Epidermal melanocyte (primary cell): ENCODE data around the gene SLC17A2.

Source experiments
- DNase-seq: peaks from one replicate; pipeline ENCODE4 v3.0.0; 2011; ENCODE audit warnings: low spot score; ENCODE audit not compliant: insufficient read length

Gene SLC17A2

DNA sequence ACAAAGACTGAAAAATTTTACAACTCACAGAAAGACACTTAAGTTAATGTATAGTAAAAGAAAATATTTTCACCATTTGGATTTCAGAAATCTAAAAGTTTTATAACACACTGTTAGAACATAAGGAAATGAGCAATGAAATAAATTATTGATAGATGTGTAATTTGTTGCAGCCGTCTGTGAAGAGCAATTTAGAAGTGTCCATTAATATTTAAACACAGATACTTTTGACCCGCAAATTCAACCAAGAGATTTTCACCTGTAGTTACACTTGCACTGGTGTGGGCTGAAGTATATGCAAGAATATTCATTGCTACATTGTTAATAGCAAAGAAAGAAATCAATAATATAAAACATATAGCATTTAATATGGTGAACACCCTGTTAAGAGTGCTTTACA lies 41.9 kb downstream of the SLC17A2 start:
- no peak for DNase-seq

DNA sequence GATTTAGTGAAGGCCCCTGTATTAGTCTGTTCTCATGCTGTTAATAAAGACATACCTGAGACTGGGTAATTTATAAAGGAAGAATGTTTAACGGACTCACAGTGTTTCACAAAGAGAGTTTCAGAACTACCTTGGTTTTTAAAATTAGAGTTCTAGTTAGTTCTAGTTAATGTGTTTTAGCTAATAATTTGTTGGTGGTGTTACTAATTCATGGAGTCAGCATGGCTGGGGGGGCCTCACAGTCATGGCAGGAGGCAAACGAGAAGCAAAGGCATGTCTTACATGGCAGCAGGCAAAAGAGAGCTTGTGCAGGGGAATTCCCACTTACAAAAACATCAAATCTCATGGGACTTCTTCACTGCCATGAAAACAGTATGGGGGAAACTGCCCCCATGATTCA lies 44.4 kb downstream of the SLC17A2 start:
- DNase-seq, result no peak

DNA sequence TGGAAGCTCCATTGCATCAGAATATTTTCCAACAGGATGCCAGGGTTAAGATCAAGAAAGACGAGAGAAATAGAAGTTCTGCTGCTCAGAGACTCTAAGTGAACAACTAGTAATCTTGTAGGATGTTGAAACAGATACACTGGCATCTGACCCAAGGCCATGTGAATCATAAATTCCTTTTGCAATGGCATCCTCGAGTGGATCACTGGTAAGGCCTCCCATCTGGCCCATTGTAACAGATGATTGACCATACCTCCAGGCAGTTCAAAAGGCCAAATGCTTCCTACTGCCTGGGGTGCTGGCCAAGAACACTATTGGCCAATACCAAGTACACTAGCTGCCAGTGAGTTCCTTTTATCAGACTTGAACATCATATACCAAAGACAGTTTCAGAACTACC lies 46.5 kb downstream of the SLC17A2 start:
- peak; percentile 60 for DNase-seq

DNA sequence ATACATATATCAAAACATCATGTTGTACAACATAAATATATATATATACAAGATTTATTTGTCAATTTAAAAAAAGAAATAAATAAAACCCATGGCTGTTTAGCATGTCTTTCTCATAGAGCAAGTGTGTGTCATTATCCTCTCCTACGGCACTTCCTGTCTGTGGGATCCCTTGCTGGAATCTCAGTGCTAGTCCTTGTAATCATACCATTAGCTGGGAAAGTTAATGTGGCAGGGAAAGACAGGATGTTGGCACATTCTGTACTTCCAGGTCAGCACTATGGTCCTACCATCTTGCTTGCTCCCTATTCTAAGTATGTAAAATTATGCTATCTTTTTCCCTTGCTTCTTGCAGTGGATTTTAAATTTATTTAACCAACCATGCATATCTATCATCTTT lies 47.0 kb downstream of the SLC17A2 start:
- DNase-seq, result no peak

DNA sequence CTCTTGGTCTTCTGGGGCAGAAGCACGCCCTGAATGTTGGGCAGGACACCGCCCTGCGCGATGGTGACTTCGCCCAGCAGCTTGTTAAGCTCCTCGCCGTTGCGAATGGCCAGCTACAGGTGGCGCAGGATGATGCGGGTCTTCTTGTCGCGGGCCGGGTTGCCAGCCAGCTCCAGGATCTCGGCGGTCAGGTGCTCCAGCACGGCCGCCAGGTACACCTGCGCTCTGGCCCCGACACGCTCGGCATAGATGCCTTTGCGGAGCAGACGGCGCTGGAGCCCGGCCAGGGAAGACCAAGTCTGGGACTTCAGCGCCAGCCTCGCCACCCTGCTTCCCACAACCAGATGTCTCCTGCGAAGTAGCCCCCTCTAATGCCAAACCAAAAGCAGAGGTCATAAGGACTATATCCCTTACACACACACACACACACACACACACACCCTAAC lies 48.4 kb downstream of the SLC17A2 start:
- DNase-seq, result no peak

DNA sequence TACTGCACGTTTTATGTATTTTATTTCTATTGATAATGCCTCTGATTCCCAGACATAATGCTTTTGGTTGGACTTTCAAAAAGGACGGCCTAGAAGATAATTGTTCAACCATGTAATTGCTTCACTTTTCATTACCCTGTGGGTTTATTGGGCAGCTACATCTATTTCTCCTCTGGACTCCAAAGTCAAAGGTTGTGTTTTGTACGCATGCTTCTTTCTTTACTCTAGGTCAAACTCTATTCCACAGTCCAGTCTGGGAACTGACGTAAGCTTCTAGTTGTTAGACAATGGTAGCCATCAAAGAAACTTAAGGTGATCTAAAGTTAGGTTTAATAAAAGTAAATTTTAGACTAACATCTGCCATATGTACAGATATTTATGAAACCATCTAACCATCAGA lies 49.9 kb downstream of the SLC17A2 start:
- no peak for DNase-seq

DNA sequence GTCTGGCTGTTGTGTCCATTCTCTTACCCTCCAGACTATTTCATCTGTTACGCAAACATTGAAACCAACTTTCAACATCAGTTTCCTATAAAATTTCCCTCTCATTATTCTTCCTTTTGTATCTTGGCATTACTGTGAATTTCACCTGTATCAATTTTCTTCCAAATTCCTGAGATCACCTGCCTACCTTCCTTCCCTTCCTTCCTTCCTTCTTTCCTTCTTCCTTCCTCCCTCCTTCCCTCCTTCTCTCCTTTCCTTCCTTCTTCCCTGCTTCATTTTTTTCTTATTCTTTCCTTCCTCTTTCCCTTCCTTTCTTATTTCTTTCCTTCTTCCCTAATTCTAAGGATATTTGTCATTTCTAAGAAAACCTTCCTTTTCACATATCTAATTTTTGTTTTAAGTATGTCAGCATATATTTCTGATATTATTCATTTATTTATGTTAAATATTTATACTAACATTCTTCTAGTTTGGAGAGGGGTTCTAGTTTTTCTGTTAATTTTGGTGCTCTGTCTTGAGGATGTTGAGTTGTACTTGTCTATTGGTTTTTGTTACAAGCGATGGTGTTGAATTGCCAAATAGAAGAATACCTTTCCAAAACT lies 51.7 kb downstream of the SLC17A2 start:
- no peak for DNase-seq

DNA sequence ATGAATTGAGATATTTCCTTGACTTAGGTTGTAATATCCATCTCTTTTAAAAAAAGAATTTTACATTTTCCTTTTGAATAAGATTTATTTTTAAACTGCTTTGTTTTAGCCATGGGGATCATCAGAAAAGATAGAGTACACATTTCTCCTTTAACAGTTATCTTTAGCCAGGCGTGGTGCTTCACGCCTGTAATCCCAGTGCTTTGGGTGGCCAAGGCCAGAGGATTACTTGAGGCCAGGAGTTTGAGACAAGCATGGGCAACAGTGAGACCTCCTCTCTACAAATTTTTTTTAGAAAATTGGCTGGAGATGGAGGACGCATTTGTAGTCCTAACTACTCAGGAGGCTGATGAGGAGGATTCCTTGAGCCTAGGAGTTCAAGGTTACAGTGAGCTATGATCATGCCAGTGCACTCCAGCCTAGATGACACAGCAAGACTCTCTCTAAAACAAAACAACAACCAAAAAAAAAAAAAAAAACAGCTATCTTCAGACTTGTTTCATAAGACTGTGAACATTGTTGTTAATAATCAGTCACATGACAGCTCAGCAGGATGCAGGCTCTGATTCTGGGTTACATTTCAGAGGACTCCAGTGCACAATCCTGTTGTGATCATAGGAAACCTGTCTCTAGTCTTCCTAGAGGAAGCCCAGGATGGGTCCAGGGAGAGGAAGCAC lies 54.4 kb downstream of the SLC17A2 start:
- no peak for DNase-seq

DNA sequence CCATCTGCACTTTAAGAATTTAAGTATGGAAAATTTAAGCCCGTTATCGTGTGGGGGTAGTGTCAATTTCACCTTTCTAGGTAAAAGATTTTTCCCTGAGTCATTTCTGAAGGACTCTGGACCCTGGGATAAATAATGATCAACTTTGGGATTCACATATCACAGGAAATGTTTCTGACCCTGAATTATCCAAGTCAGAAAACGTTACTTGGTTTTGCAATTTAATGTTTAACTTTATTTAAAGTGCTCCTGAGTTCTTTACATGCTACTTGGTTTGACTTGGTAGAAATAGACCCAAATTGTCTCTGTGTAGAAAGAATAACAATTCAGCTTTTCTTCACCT lies 55.0 kb downstream of the SLC17A2 start:
- DNase-seq, result no peak

DNA sequence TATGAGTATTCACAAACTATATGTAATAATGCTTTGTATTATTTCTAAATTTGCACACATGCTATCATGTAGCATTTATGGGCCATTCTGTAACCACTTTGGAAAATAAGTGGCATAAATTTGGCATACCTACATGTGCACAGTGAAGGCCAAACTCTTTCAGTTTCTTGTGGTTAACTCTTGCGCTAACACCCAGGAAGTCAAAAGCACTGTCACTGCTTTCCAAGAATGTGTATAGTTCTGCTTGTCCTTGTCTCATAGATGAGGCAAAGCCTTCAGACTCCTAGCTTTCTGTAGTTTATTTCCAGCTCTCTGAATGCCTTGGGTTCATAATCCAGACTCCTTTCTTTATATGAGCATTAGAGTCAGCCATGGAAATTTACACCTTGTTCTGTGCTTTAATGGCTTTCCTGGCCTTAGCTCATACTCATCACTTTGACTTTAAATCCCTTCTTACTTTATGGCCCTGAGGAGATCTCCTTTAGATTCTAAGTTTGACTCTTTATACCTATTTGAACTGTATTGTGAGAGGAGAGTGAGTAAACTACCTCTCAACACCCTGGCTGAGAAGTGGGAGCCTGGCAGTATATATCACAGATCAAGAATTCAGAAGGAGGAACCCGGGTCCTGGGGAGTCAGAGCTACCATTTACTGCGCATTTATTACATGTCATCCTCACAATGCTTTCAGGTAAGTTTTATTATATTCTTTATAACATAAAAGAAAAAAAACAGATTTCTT lies 55.5 kb downstream of the SLC17A2 start:
- no peak for DNase-seq

DNA sequence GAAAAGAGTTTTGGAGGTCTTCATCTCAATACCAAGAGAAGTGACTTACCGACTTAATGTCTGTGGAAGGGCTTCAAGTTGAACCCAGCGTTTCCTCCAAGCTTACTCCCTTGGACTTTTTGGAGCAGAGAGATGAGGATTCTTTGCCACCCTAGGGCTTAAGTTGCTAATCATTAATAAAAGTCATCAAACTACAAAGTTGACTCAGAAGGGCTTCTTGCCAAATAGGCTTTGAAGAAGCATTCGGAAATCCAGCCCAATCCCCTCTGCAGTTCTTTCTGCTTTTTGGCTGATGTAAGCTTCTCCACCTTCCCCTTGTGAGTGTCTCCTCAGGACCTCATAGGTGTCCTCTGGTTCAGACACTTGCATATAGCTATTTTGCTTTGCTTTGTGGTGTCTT lies 56.4 kb downstream of the SLC17A2 start, which contains the start of gene SLC17A3:
Gene SLC17A3 (minus strand): TSS at position 126 of the 400 bp plus-strand sequence. CDS start 5,856 bp downstream, outside the sequence.
- no peak for DNase-seq

DNA sequence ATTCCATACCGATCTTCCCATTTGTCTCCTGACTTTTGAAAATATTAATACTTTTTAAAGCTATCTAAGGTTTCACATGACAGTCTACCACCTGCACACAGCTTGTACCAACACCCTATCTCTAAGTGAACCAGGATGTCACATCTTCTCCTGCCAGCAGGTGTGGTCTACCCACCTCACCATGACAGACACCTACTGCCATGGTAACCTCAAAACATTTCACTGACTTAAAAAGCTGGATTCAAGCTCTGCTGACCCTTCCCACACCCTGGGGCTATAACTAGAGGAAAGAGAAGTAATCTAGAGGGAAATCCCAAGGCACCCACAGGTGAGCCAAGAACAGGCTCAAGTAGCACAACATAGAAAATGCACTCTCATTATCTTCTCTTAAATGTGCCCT lies 57.7 kb downstream of the SLC17A2 start:
- DNase-seq, result no peak

DNA sequence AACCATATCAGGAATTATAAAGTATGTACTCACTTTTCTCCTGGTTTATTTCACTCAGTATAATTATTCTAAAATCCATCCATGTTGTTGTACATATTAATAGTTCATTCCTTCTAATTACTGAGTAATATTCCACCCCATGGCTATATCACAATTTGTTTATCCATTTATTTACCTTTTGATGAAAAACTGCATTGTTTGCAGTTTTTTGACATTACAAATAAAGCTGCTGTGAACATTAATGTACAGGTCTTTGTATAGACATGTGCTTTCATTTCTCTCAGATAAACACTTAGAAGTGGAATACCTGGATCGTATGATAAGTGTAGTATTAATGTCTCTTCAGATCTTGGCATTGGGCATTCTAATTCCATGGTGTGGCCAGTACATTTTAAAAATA lies 60.7 kb downstream of the SLC17A2 start:
- DNase-seq, result no peak

DNA sequence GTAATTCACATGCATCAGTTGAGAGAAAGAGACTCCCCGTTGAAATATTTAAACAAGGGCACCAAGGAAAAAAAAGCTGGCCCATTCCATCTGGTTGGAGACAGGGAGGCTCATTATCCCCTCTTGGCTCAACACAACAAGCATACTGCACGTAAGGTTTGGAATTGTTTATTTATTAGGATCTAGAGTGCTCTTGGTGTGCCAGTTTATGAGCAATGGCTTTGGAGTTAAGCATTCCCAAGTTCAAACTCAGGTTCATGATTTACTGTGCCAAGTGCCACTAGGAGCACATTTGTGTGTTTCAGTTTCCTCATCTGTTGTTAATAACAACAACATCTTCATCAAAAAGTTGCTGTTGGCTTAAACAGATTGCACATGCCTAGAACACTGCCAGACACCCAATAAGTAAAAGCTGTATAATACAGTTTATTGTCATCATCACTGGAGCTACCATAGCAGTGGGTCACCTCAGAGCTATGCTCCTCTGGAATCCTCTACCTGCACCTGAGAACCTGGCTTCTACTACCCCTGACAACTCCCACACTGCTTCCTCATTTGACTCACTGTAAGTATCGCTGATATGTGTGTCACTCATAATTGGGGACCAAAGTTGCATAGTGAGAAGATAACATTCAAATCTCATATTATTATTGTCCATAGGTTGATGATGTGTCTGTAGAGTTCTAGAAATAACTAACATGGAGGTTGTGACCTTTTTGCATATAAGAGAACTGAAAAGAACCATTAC lies 61.9 kb downstream of the SLC17A2 start:
- DNase-seq, result no peak

DNA sequence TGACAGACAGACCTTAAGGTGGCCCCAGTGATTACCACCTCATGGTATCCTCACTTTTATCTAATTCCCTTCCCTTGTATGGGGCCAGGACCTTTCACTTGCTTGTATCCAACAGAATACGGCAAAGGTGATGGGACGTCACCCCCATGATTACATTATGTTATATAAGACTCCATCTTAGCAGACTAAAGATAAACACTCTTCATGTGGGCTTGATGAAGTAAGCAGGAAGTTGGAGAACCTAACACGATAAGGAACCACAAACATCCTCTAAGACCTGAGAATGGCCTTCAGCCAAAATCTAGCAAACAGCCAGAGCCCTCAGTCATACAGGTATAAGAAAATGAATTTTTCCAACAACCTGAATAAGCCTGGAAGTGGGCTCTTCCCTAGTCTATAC lies 64.5 kb downstream of the SLC17A2 start:
- DNase-seq, result no peak

DNA sequence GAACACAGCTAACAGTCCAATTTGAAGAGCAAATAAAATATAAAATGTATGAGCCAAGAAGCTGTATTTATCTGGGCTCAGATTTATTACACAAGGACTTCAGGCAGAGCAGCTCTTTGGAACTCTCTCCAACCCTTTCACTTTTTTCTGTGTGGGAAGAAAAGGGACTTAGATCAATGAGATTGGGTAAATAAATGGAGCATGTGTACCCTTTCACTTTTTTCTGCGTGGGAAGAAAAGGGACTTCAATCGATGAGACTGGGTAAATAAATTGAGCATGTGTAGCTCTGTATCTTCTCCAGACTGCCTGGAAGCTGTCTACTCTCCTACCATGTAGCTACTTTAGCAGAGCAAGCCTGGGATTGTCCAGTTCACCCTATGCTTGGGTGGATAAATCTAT lies 67.1 kb downstream of the SLC17A2 start:
- DNase-seq, result no peak
